H1 (cell line): ENCODE measurements around the gene PLEKHH2.

Source experiments
- BACH1 ChIP-seq: IDR thresholded peaks from 2 replicates; pipeline ENCODE4 v1.6.1; 2012; ENCODE audit warnings: low read length, improper control_type of control experiment
- CREB1 ChIP-seq: IDR thresholded peaks from 2 replicates; pipeline ENCODE4 v1.6.1; 2012; ENCODE audit warnings: inconsistent platforms
- CTCF ChIP-seq, 3 experiments: IDR thresholded peaks; 1 replicate in 2 of 3; 2 replicates in 1 of 3; pipeline versions ENCODE4 v1.5.1 to v1.6.1; 2011; ENCODE audit warnings: low read length in 3 of 3, mild to moderate bottlenecking in 3 of 3, inconsistent platforms in 2 of 3, low read depth in 1 of 3, moderate library complexity in 1 of 3; ENCODE audit not compliant: insufficient read depth in 1 of 3; ENCODE audit errors: control extremely low read depth in 1 of 3
- EP300 ChIP-seq, 2 experiments: IDR thresholded peaks; 1 replicate in 1 of 2; 2 replicates in 1 of 2; pipeline ENCODE4 v1.6.1; 2011 to 2012; ENCODE audit warnings: low read depth in 2 of 2, low read length in 2 of 2, mild to moderate bottlenecking in 2 of 2, borderline replicate concordance in 1 of 2, inconsistent platforms in 1 of 2, moderate library complexity in 1 of 2
- EZH2 ChIP-seq: fragments of 200-600 bp; sonication (generic); IDR thresholded peaks from 2 replicates; pipeline ENCODE4 v1.7.1; 2012; ENCODE audit warnings: low read depth, mild to moderate bottlenecking, moderate library complexity, low read length, inconsistent platforms; ENCODE audit not compliant: severe bottlenecking
- HDAC2 ChIP-seq, 2 experiments: fragments of 300-600 bp in 1 of 2; sonication (generic) in 1 of 2; IDR thresholded peaks; 2 replicates each; pipeline ENCODE4 v1.6.1; 2011 to 2012; ENCODE audit warnings: low read depth in 2 of 2, low read length in 2 of 2, mild to moderate bottlenecking in 2 of 2, moderate library complexity in 2 of 2, borderline replicate concordance in 1 of 2, inconsistent platforms in 1 of 2
- MAFK ChIP-seq: IDR thresholded peaks from 2 replicates; pipeline ENCODE4 v1.6.1; 2012; ENCODE audit warnings: low read depth, mild to moderate bottlenecking, improper control_type of control experiment, low read length
- POLR2A ChIP-seq, 2 experiments: IDR thresholded peaks; 1 replicate in 1 of 2; 2 replicates in 1 of 2; pipeline ENCODE4 v1.6.1; 2011; ENCODE audit warnings: low read depth in 2 of 2, low read length in 2 of 2, mild to moderate bottlenecking in 2 of 2; ENCODE audit errors: control extremely low read depth in 1 of 2
- POLR2AphosphoS5 ChIP-seq: IDR thresholded peaks from 2 replicates; pipeline ENCODE4 v1.6.1; 2011; ENCODE audit warnings: low read depth, low read length
- RFX5 ChIP-seq: IDR thresholded peaks from 2 replicates; pipeline ENCODE4 v1.6.1; 2011; ENCODE audit warnings: low read depth, low read length, improper control_type of control experiment, borderline replicate concordance
- SRF ChIP-seq: IDR thresholded peaks from 2 replicates; pipeline ENCODE4 v1.6.1; 2011; ENCODE audit warnings: mild to moderate bottlenecking, low read depth, low read length, moderate library complexity

GRCh38 chr2:43794956-43795355, 157.9 kb downstream of the PLEKHH2 start:
- no peak for TF ChIP-seq CTCF (IDR thresholded peaks at IDR 0.05; ENCODE audit: control extremely low read depth in 1 of 3, insufficient read depth in 1 of 3, low read depth in 1 of 3, low read length in 3 of 3)
- no peak for TF ChIP-seq BACH1
- TF ChIP-seq EZH2, result no peak
- TF ChIP-seq HDAC2 (IDR thresholded peaks at IDR 0.05; ENCODE audit: borderline replicate concordance in 1 of 2, low read depth in 2 of 2, low read length in 2 of 2), result no peak
- no peak for TF ChIP-seq POLR2AphosphoS5
- no peak for TF ChIP-seq POLR2A (IDR thresholded peaks at IDR 0.05; ENCODE audit: control extremely low read depth in 1 of 2, low read depth in 2 of 2, low read length in 2 of 2)
- no peak for TF ChIP-seq CREB1
- no peak for TF ChIP-seq RFX5
- no peak for TF ChIP-seq EP300 (IDR thresholded peaks at IDR 0.05; ENCODE audit: borderline replicate concordance in 1 of 2, low read depth in 2 of 2, low read length in 2 of 2)
- no peak for TF ChIP-seq SRF
- no peak for TF ChIP-seq MAFK
